RPMI8226 (cell line): ENCODE data around the gene LPP.

ENCODE experiments used
- DNase-seq: peaks from one replicate; pipeline ENCODE4 v3.0.0-alpha.2; 2015

Gene LPP

GRCh38 chr3:188199386-188199785 is 45.4 kb downstream of the LPP start:
- no peak for DNase-seq

GRCh38 chr3:188200481-188200880 is 46.5 kb downstream of the LPP start:
- no peak for DNase-seq

- DNase-seq = no peak
Measured at GRCh38 chr3:188202358-188203138, 48.6 kb downstream of the LPP start.

GRCh38 chr3:188204526-188204925 is 50.6 kb downstream of the LPP start:
- no peak for DNase-seq

GRCh38 chr3:188205992-188206416 is 52.0 kb downstream of the LPP start:
- DNase-seq = no peak

- no peak for DNase-seq
Measured at GRCh38 chr3:188206787-188207186, 52.8 kb downstream of the LPP start.

- no peak for DNase-seq
Measured at GRCh38 chr3:188207941-188208515, 54.1 kb downstream of the LPP start.

- no peak for DNase-seq
Measured at GRCh38 chr3:188208516-188208981, 54.6 kb downstream of the LPP start.

GRCh38 chr3:188209034-188209433 is 55.1 kb downstream of the LPP start:
- DNase-seq = no peak

GRCh38 chr3:188209740-188210139 is 55.8 kb downstream of the LPP start:
- DNase-seq = no peak

- no peak for DNase-seq
Measured at GRCh38 chr3:188211476-188211875, 57.5 kb downstream of the LPP start.

GRCh38 chr3:188212308-188212969 is 58.5 kb downstream of the LPP start:
- no peak for DNase-seq

GRCh38 chr3:188214442-188214841 is 60.5 kb downstream of the LPP start:
- no peak for DNase-seq

- DNase-seq = no peak
Measured at GRCh38 chr3:188215129-188215528, 61.2 kb downstream of the LPP start.

- no peak for DNase-seq
Measured at GRCh38 chr3:188217011-188217463, 63.1 kb downstream of the LPP start.

- no peak for DNase-seq
Measured at GRCh38 chr3:188217726-188218125, 63.8 kb downstream of the LPP start.

GRCh38 chr3:188218603-188219002 is 64.6 kb downstream of the LPP start:
- no peak for DNase-seq

GRCh38 chr3:188219147-188219546 is 65.2 kb downstream of the LPP start:
- DNase-seq = no peak

- no peak for DNase-seq
Measured at GRCh38 chr3:188220097-188220788, 66.3 kb downstream of the LPP start.

- DNase-seq = no peak
Measured at GRCh38 chr3:188220988-188221818, 67.2 kb downstream of the LPP start.

- DNase-seq = no peak
Measured at GRCh38 chr3:188223936-188224335, 70.0 kb downstream of the LPP start.

- DNase-seq = no peak
Measured at GRCh38 chr3:188227442-188227841, 73.5 kb downstream of the LPP start.
